IMR-90 (cell line): ENCODE data around the gene C4orf33. TPM values are rescaled to one million over a fixed set of nuclear protein-coding genes. Genes with fewer than 3 reads are reported as not detected.

ENCODE experiments used
- ATAC-seq: fragments of 200-7000 bp; cut with Tn5 transposase; 2 replicates; pipeline ENCODE4 v1.9.1; 2020; ENCODE audit warnings: low read depth, mild to moderate bottlenecking, moderate library complexity
- BruUV-seq: library from RNA; stranded (reverse); fragments of 400-500 nt; replicated peaks from 2 replicates; lab custom pipeline; 2021; lab: Mats Ljungman, UMichigan
- CTCF ChIA-PET: fragments of 300-600 bp; formaldehyde crosslinking; extraction: SDS; loops from one replicate; lab custom pipeline; 2021; ENCODE audit warnings: antibody characterized with exemption; lab: Yijun Ruan, JAX
- POLR2A ChIA-PET: fragments of 300-600 bp; sonication (Branson Sonifier 250); formaldehyde crosslinking; loops from one replicate; lab custom pipeline; 2022; ENCODE audit warnings: antibody characterized with exemption; ENCODE audit not compliant: unreplicated experiment; lab: Charles Lee
- DNase-seq: peaks from one replicate; pipeline ENCODE4 v3.0.0; 2013
- H2AFZ ChIP-seq: replicated peaks from 2 replicates; pipeline ENCODE3; 2013; ENCODE audit warnings: low read length, mild to moderate bottlenecking; ENCODE audit not compliant: poor library complexity
- H2AK5ac ChIP-seq: 2 replicates; pipeline ENCODE4 v1.6.1; 2013; ENCODE audit warnings: low read depth, low read length, inconsistent platforms
- H2AK9ac ChIP-seq: replicated peaks from 2 replicates; pipeline ENCODE3; 2013; ENCODE audit warnings: mild to moderate bottlenecking, low read depth, low read length, moderate library complexity; ENCODE audit not compliant: poor library complexity
- H2BK120ac ChIP-seq: 2 replicates; pipeline ENCODE4 v1.6.1; 2013; ENCODE audit warnings: low read depth, low read length, inconsistent platforms
- H2BK15ac ChIP-seq: 3 replicates; pipeline ENCODE4 v1.6.1; 2013; ENCODE audit warnings: low read depth, low read length, inconsistent platforms
- H2BK20ac ChIP-seq: 2 replicates; pipeline ENCODE4 v1.6.1; 2013; ENCODE audit warnings: low read depth, mild to moderate bottlenecking, inconsistent platforms, low read length, moderate library complexity
- H2BK5ac ChIP-seq: 2 replicates; pipeline ENCODE4 v1.6.1; 2013; ENCODE audit warnings: mild to moderate bottlenecking, low read depth, low read length, inconsistent platforms; ENCODE audit not compliant: poor library complexity, severe bottlenecking
- H3K14ac ChIP-seq: replicated peaks from 2 replicates; pipeline ENCODE4 v1.6.1; 2013; ENCODE audit warnings: low read depth, low read length, inconsistent platforms
- H3K18ac ChIP-seq: 2 replicates; pipeline ENCODE4 v1.6.1; 2013; ENCODE audit warnings: low read depth, low read length, control low read depth
- H3K23ac ChIP-seq: 2 replicates; pipeline ENCODE4 v1.6.1; 2013; ENCODE audit warnings: low read depth, low read length, inconsistent platforms
- H3K27ac ChIP-seq: 2 replicates; pipeline ENCODE4 v1.5.1; 2013; ENCODE audit warnings: mild to moderate bottlenecking, control low read depth, low read length; ENCODE audit not compliant: insufficient read depth
- H3K27me3 ChIP-seq: 2 replicates; pipeline ENCODE4 v1.6.1; 2013; ENCODE audit warnings: low read length; ENCODE audit not compliant: control insufficient read depth, insufficient read depth
- H3K36me3 ChIP-seq: 2 replicates; pipeline ENCODE4 v1.6.1; 2013; ENCODE audit warnings: low read length, mixed read lengths; ENCODE audit not compliant: control insufficient read depth, insufficient read depth
- H3K4ac ChIP-seq: 2 replicates; pipeline ENCODE4 v1.6.1; 2013; ENCODE audit warnings: low read depth, low read length, inconsistent platforms
- H3K4me1 ChIP-seq: 2 replicates; pipeline ENCODE4 v1.6.1; 2013; ENCODE audit warnings: low read length, mixed read lengths; ENCODE audit not compliant: control insufficient read depth, insufficient read depth
- H3K4me2 ChIP-seq: 2 replicates; pipeline ENCODE4 v1.6.1; 2013; ENCODE audit warnings: low read depth, mild to moderate bottlenecking, control low read depth, low read length, moderate library complexity
- H3K4me3 ChIP-seq: 2 replicates; pipeline ENCODE4 v1.5.1; 2013; ENCODE audit warnings: low read depth, mild to moderate bottlenecking, control low read depth, low read length, moderate library complexity; ENCODE audit not compliant: insufficient read depth
- H3K56ac ChIP-seq: 2 replicates; pipeline ENCODE4 v1.6.1; 2013; ENCODE audit warnings: low read length, inconsistent platforms; ENCODE audit not compliant: insufficient read depth; ENCODE audit errors: extremely low read depth
- H3K79me1 ChIP-seq, 2 experiments: 2 replicates each; pipeline ENCODE4 v1.6.1; 2013; ENCODE audit warnings: low read length in 2 of 2, inconsistent platforms in 1 of 2, low read depth in 1 of 2
- H3K9ac ChIP-seq: 2 replicates; pipeline ENCODE4 v1.6.1; 2013; ENCODE audit warnings: low read depth, low read length, control low read depth
- H3K9me1 ChIP-seq: 2 replicates; pipeline ENCODE4 v1.6.1; 2013; ENCODE audit warnings: low read length, inconsistent platforms; ENCODE audit not compliant: insufficient read depth
- H3K9me3 ChIP-seq: 2 replicates; pipeline ENCODE4 v1.6.1; 2013; ENCODE audit warnings: low read length; ENCODE audit not compliant: control insufficient read depth, insufficient read depth
- H4K20me1 ChIP-seq: 2 replicates; pipeline ENCODE4 v1.6.1; 2013; ENCODE audit warnings: low read length, inconsistent platforms; ENCODE audit not compliant: insufficient read depth
- H4K5ac ChIP-seq: 2 replicates; pipeline ENCODE4 v1.6.1; 2013; ENCODE audit warnings: mild to moderate bottlenecking, low read depth, low read length, control low read depth
- H4K8ac ChIP-seq, 2 experiments: 2 replicates each; pipeline ENCODE4 v1.6.1; 2013; ENCODE audit warnings: low read depth in 2 of 2, low read length in 2 of 2, control low read depth in 1 of 2, inconsistent platforms in 1 of 2
- H4K91ac ChIP-seq: 2 replicates; pipeline ENCODE4 v1.6.1; 2013; ENCODE audit warnings: low read depth, low read length, inconsistent platforms; ENCODE audit not compliant: insufficient read depth
- BHLHE40 ChIP-seq: fragments of 150-350 bp; IDR thresholded peaks from 2 replicates; pipeline ENCODE4 v1.6.1; 2016; ENCODE audit warnings: mild to moderate bottlenecking, low read depth, low read length
- CEBPB ChIP-seq: IDR thresholded peaks from 2 replicates; pipeline ENCODE4 v1.6.1; 2012; ENCODE audit warnings: low read depth, low read length, improper control_type of control experiment
- FOS ChIP-seq: fragments of 150-350 bp; IDR thresholded peaks from 2 replicates; pipeline ENCODE4 v1.6.1; 2016; ENCODE audit warnings: low read depth, low read length
- MAFK ChIP-seq: IDR thresholded peaks from 2 replicates; pipeline ENCODE4 v1.6.1; 2012; ENCODE audit warnings: low read depth, low read length, improper control_type of control experiment
- MXI1 ChIP-seq: IDR thresholded peaks from 2 replicates; pipeline ENCODE4 v1.6.1; 2012; ENCODE audit warnings: low read depth, mild to moderate bottlenecking, low read length, moderate library complexity, borderline replicate concordance
- NFE2L2 ChIP-seq: fragments of 150-350 bp; IDR thresholded peaks from 2 replicates; pipeline ENCODE4 v1.6.1; 2016; ENCODE audit warnings: low read depth, mild to moderate bottlenecking, low read length
- RCOR1 ChIP-seq: IDR thresholded peaks from 2 replicates; pipeline ENCODE4 v1.6.1; 2012; ENCODE audit warnings: mild to moderate bottlenecking, low read length, improper control_type of control experiment; ENCODE audit not compliant: insufficient replicate concordance
- RFX5 ChIP-seq: IDR thresholded peaks from 2 replicates; pipeline ENCODE4 v1.8.0; 2012; ENCODE audit warnings: low read depth, mild to moderate bottlenecking, low read length, moderate library complexity
- dilution Hi-C: fragments of 300-500 bp; cut with HindIII; formaldehyde crosslinking; loops from one replicate; pipeline ENCODE4 v1.14.3; 2018; ENCODE audit warnings: low sequenced_read_pairs; ENCODE audit not compliant: unreplicated experiment
- in situ Hi-C: fragments of 300-500 bp; cut with MboI; formaldehyde crosslinking; loops from 3 replicates; pipeline ENCODE4 v1.14.3; 2019; ENCODE audit warnings: low sequenced_read_pairs, inconsistent platforms, mixed read lengths
- intact Hi-C: fragments of 100-400 bp; cut with micrococcal nuclease; formaldehyde crosslinking; loops from 2 replicates; pipeline ENCODE4 v1.10.0; 2022
- polyA plus RNA-seq, 3 experiments: library from polyadenylated mRNA; depleted of rRNA; stranded (reverse); fragments of >200 nt; gene quantifications; 2 replicates each; pipeline ENCODE4 v1.2.3, GENCODE V29; 2012; ENCODE audit warnings: low replicate concordance in 1 of 3
- total RNA-seq: library from RNA; depleted of rRNA; stranded (reverse); fragments of >200 nt; gene quantifications from 2 replicates; pipeline ENCODE4 v1.2.3, GENCODE V29; 2012
- TF ChIP-seq, protein P1 (sequence below): fragments of 150-350 bp; IDR thresholded peaks from 2 replicates; pipeline ENCODE4 v1.6.1; 2017; ENCODE audit warnings: mild to moderate bottlenecking, antibody characterized with exemption, low read length, low read depth

Gene C4orf33
- total and polyA plus RNA-seq, 2 of the 4 experiments (the other 2 are of a cell fraction), result 4.7 to 5.3 TPM

- Histone ChIP-seq H2AK5ac (no peak overlapping the region), H4K20me1 (no peaks in the 10 kb centered on the region), H3K27me3 (no peaks in the 10 kb centered on the region), H2AK9ac (no peak overlapping the region), H2BK120ac (no peak overlapping the region), H3K9me3 (no peaks in the 10 kb centered on the region), H2BK15ac (no peak overlapping the region), H3K36me3 (no peaks in the 10 kb centered on the region), H3K56ac (no peak overlapping the region), H3K18ac (no peak overlapping the region), H4K5ac (no peak overlapping the region), H3K9me1 (peaks cover 3% of the 10 kb centered on the region; the same call in 1 of the 2 replicates), H3K9ac (no peak overlapping the region), H2BK5ac (no peak overlapping the region), H3K79me1 (no peaks in the 10 kb centered on the region), H4K91ac (no peak overlapping the region), H3K4me1 (no peaks in the 10 kb centered on the region), H3K4me2 (no peak overlapping the region), H3K4me3 (no peak overlapping the region), H2AFZ (no peak overlapping the region), H2BK20ac (no peak overlapping the region), H3K27ac (no peak overlapping the region), H3K4ac (no peak overlapping the region), H4K8ac (no peak overlapping the region), H3K14ac (no peak overlapping the region), H3K23ac (no peak overlapping the region)
- no peak for TF ChIP-seq CEBPB
- TF ChIP-seq MXI1, result no peak
- no peak for TF ChIP-seq FOS
- TF ChIP-seq BHLHE40, result no peak
- TF ChIP-seq NFE2L2, result no peak
- no peak for TF ChIP-seq RCOR1
- TF ChIP-seq, protein P1, sequence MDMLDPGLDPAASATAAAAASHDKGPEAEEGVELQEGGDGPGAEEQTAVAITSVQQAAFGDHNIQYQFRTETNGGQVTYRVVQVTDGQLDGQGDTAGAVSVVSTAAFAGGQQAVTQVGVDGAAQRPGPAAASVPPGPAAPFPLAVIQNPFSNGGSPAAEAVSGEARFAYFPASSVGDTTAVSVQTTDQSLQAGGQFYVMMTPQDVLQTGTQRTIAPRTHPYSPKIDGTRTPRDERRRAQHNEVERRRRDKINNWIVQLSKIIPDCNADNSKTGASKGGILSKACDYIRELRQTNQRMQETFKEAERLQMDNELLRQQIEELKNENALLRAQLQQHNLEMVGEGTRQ, result no peak
- no peak for TF ChIP-seq MAFK
- TF ChIP-seq RFX5, result no peak
- dilution Hi-C loops (no loop called here), in situ Hi-C loops (no loop called here), intact Hi-C loops (no loop called here)
- no TSS peak for BruUV-seq
- DNase-seq, result no peak
- CTCF ChIA-PET, result interaction anchor here (1.3 kb wide), 1 partner anchor 9 kb away, joined by 4 read pairs; no protein-coding TSS in a partner anchor
- POLR2A ChIA-PET, result no interaction called here
- ATAC-seq, result no peak
These were observed 16.0 kb downstream of the C4orf33 start for GRCh38 chr4:129111919-129112318.
